D341Med (cell line): ENCODE measurements around the gene MAPK14.

Experiments used
- DNase-seq: peaks from one replicate; pipeline ENCODE4 v3.0.0; 2012; ENCODE audit warnings: low spot score

MAPK14 gene

GRCh38 chr6:36038120-36038876 is 10.7 kb downstream of the MAPK14 start:
- DNase-seq, result no peak

DNA sequence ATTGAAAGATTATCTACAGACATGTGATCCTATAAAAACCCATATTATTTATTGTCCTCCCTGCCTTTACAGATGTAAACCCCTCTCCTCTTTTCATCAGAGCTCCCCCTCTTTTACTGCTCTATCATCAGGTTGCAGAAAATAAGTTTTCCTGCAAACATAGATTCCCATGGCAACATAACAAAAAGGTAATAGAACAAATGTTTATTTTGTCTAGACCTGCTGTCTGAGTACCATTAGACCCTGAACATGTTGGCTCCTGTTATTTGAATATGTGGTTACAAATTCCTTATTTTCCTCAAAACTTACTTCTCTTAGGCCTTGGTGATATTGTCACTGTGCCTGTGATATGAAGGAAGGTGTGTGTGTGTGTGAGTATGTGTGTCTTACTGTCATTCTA is 11.5 kb downstream of the MAPK14 start:
- DNase-seq, result no peak

DNA sequence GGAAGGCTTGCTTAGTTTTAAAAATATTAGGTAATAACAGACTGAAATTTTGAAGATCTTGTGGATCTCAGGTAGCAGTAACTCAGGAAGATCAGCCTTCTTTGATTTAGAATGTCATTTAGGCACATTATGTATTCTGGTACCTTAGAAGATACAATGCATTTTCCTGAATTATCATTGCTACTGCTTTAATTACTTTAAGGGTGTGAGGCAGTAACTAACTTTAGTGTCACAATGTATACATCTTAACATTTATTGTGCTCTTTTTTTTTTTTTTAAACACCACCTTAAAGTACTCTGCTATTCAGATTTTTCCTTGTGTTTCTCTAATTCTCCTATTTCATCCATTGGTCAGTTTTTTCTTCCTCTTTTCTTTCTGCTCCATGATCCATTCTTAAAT is 13.3 kb downstream of the MAPK14 start:
- no peak for DNase-seq

- no peak for DNase-seq
These were observed 15.1 kb downstream of the MAPK14 start for GRCh38 chr6:36042618-36043260.

DNA sequence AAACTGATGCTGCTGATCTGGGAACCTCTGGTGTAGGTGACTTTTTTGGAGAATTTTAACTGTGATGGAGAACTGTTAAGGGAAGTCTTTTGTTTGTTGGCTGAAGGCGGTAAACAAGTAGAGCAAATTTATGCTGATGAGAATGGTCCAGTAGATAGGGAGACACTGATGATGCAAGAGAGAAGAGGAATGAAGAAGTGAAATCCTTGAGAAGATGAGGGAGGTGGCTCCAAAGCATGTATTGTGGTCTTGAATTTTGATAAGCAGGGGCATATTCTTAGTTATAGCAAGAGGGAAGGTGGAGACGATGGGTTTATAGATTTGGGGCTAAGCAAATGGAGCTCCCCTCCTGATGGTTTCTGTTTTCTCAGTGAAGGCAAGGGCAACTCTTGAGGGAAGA is 22.0 kb downstream of the MAPK14 start:
- DNase-seq, result no peak

GRCh38 chr6:36050305-36050704 is 22.7 kb downstream of the MAPK14 start:
- DNase-seq, result no peak

DNA sequence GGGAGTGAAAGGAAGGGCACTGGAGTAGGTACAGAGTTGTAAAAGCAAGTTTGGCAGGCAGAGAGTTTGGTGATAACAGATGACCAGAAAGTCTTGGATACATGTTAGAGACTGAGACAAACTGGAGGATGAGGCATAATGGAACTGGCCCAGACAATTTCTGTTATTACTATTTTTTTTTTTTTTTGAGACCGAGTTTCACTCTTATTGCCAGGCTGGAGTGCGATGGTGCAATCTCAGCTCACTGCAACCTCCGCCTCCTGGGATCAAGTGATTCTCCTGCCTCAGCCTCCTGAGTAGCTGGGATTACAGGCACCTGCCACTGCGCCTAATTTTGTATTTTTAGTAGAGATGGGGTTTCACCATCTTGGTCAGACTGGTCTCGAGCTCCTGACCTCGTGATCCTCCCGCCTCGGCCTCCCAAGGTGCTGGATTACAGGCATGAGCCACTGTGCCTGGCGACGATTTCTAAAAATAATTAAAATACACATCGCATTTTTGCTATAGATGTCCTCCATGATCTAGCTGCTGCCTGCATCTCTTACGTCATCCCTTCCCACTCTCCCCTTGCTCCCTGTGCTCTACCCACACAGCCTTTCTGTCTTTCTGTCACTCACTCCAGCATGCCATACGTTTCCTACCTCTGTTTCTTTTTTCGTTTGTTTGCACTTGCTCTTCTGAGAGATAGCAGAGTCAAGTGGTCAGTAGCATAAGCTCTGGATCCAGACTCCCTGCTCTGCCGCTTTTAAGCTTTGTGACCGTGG is 23.5 kb downstream of the MAPK14 start:
- DNase-seq, result no peak

GRCh38 chr6:36052097-36052496 is 24.5 kb downstream of the MAPK14 start:
- no peak for DNase-seq

- DNase-seq, result no peak
These were observed 26.3 kb downstream of the MAPK14 start for GRCh38 chr6:36053878-36054277.

DNA sequence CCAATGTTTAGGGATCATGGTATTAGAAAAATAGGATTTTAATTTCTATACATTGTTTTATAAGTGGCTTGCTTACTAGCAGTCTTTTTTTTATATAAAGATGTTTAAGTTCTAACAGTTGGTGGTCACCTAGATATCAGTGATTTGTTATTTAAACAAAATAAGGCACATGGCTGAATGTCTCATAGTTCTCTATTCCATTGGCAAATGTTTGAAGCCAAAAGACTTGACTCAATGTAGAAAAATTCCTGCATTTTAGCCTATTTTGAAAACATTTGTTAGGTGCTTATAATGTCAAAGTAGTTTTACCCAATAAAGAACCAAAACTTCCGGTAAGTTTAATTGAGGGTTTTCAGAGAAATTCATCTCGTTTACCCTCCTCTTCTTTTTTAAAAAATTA is 26.8 kb downstream of the MAPK14 start:
- DNase-seq, result no peak

GRCh38 chr6:36054956-36055355 is 27.3 kb downstream of the MAPK14 start:
- peak; percentile 39 for DNase-seq

GRCh38 chr6:36056178-36056577 is 28.6 kb downstream of the MAPK14 start:
- DNase-seq, result no peak

- no peak for DNase-seq
These were observed 33.6 kb downstream of the MAPK14 start for GRCh38 chr6:36061236-36061635.

DNA sequence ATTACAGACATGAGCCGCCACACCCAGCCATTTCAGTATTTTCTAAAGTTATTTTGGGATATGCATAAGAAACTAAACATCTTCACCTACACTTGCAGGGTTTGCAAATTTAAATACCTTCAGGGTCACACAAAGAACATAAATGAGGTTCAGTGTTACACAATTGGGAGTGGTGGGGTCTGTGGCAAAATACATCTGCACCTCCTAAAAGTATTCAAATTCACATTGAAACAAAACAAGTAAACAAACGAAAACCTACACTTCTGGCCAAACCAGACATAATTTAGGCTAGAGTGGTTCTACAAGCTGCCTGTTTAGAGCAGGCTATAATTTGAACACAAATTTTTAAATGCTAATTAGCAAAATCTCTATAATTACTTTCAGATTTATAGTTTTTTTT is 34.6 kb downstream of the MAPK14 start:
- no peak for DNase-seq

- DNase-seq, result no peak
These were observed 35.9 kb downstream of the MAPK14 start for GRCh38 chr6:36063318-36064060.

GRCh38 chr6:36064770-36065396 is 37.3 kb downstream of the MAPK14 start:
- DNase-seq, result no peak

DNA sequence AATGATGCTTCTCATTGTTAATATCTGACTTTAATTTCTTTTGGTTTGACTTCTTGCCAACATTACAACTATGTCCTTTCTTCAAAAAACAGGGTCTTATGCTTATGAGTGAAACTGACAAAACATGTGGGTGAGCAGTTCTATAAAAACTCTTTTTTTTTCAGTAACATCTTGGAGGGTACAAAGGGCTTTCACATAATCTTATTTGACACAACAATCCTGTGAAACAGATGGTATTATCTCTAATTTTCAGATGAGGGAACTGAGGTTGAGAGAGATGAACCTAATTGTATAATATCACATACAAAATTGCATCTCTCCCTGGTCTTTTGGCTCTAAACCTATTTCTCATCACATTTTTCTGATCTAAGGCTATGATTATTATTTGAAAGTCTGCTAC is 38.3 kb downstream of the MAPK14 start:
- DNase-seq, result no peak

DNA sequence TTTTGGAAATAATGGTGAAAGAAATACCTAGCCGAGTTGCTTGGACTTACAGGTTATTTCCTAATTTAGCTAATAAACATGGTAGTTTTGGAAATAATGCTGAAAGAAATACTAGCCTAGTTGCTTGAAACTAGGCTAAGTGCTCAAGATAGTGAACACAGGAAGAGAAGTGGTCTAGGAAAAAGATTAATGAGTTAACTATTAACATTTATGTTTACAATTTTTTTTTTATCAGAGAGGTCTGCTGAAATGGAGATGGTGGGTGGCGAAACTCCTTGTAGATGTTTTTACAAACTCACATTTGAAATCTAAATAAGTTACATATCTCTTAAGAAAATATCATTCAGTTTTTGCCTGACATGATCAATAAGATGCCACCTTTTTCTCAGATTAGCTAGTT is 39.2 kb downstream of the MAPK14 start:
- DNase-seq, result no peak

DNA sequence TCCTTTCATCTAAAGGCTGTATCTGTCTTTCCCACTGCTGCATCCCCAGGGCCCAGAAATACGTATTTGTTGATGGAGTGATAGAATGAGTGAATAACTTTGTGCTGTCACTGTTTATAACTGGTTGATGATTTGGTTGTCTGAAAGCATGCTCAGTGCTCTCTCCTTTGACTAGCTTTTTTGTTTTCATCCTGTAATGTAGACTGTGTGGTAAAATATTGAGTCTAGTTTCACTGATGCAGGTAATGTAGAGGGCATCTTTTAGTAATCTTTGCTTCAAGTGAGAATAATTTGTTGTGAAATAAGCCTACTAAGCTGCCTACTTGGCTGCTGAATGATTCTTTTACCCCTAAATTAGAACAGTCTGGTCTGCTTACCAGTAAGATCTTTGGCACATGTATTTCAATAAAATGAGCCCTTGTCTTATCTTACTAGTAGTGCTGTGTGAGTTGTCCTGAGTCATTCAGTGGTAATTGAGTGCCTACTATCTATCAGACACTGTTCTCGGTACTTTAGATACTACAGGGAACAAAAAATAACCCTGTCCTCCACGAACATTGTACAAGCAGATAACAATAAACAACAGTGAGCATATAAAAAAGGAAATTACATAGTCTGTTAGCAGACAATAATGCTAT is 39.9 kb downstream of the MAPK14 start:
- DNase-seq, result no peak

DNA sequence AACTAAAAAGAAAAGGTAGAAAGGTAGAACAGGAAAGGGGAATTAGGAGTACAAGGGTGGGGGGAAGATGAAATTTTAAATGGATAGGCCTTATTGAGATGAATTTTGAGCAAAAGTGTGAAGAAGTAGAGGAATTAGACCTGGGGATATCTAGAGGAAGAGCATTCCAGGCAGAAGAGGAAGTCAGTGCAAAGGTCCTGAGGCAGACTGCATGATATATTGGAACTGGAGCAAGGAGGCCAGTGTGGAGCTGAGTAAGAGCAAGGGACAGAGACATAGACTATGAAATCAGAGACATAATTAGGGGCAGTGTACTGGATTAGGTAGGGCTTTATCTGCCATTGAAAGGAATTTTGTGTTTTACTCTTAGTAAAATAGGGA is 40.4 kb downstream of the MAPK14 start:
- DNase-seq, result no peak

DNA sequence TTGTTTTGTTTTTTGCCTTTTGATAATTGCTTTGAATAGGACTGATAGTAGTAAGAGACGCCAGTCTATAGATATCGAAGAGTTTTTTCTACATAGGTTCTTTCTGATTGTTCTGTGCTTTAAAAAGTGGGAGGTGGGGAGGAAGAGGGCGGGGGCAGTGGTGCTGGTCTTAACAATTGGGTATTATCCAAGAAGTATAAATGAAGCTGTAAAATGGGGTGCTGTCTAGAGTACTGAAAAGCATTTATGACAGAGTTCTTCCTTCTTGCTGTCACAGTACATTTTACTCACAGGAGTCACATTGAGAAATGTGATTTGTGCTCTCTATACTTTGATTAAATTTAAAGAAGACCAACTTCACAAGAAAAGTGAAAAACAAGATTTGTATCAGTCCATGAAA is 41.0 kb downstream of the MAPK14 start:
- no peak for DNase-seq

DNA sequence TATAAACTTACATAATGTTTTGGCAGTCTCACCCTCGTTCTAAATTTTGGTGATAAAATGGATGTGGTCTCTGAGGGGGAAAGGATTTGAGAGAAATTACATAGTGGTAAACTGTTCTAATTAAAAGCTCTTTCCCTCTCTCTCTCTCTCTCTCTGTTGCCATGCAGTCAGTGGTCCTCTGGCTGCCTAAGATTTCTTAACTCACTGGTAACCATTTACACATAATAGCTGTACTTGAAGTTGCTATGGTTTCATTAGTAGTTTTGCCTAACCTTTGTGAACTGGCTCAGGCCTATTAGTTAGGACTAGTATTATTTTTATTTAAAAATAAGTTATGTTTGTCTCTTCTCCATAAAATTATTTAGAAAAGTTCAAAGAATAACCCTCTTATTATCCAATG is 42.0 kb downstream of the MAPK14 start:
- no peak for DNase-seq
